Psoas muscle (tissue), 8 donors: ENCODE data around the gene MBD5. TPM values are rescaled to one million over a fixed set of nuclear protein-coding genes. Genes with fewer than 3 reads are reported as not detected.

Experiments
- ATAC-seq, 4 donors: fragments of 200-7000 bp; cut with Tn5 transposase; one replicate each; pipeline ENCODE4 v1.9.1; 2020; ENCODE audit warnings: moderate library complexity in 3 of 4, mild to moderate bottlenecking in 2 of 4
- DNase-seq, 2 donors: peaks; one replicate each; pipeline ENCODE4 v3.0.0-alpha.2; 2020
- H3K27ac ChIP-seq: fragments of 200-600 bp; one replicate; pipeline ENCODE4 v1.8.0; 2022
- H3K27me3 ChIP-seq, 3 donors: fragments of 200-600 bp in 1 of 3; one replicate each; pipeline versions ENCODE4 v1.6.1 to v1.8.0; 2013 to 2022; ENCODE audit warnings: low read length in 2 of 3, mild to moderate bottlenecking in 2 of 3, moderate library complexity in 1 of 3; ENCODE audit not compliant: insufficient read depth in 3 of 3
- H3K36me3 ChIP-seq, 2 donors: fragments of 200-600 bp in 1 of 2; one replicate each; pipeline versions ENCODE4 v1.6.1 to v1.8.0; 2013 to 2022; ENCODE audit warnings: low read depth in 1 of 2, mild to moderate bottlenecking in 1 of 2, moderate library complexity in 1 of 2; ENCODE audit not compliant: insufficient read depth in 1 of 2
- H3K4me1 ChIP-seq: fragments of 200-600 bp; one replicate; pipeline ENCODE4 v1.8.0; 2022
- H3K4me3 ChIP-seq: fragments of 200-600 bp; one replicate; pipeline ENCODE4 v1.8.0; 2022; ENCODE audit warnings: mild to moderate bottlenecking
- H3K9me3 ChIP-seq: fragments of 200-600 bp; one replicate; pipeline ENCODE4 v1.8.0; 2022
- CTCF ChIP-seq: fragments of 200-600 bp; IDR thresholded peaks from one replicate; pipeline ENCODE4 v1.8.0; 2022; ENCODE audit warnings: antibody characterized with exemption
- WGBS, 3 donors: extraction: QIAGEN DNeasy Blood & Tissue Kit; methylation state at CpG; one replicate each; pipeline versions ENCODE4 v1.1.6 to v1.1.7; 2013; 5-methylcytosine and 5-hydroxymethylcytosine counted together
- intact Hi-C, 2 donors: fragments of 100-400 bp; cut with DNase I; formaldehyde crosslinking; loops; one replicate each; pipeline versions ENCODE4 v1.11.0 to v1.14.2; 2022
- polyA plus RNA-seq, 3 donors: library from polyadenylated mRNA; stranded (reverse); fragments of 200-250 nt; gene quantifications; one replicate each; pipeline ENCODE4 v1.2.3, GENCODE V29; 2013
- total RNA-seq, 4 donors: library from RNA; stranded (reverse); fragmentation: NEBNext Ultra II Directional in 2 of 4; extraction: Animal tissue kit (Norgen Biotek cat#: 25700) in 2 of 4; gene quantifications; one replicate each; pipeline versions ENCODE4 v1.2.1 to v1.2.4, GENCODE V29; 2021 to 2023
- donor health status: healthy with polysubstance abuse.
- donor health status: DM: no; HTN: no; CAD: no; lungs with moderate emphysema.
- donor health status: Bipolar disorder and iron deficiency.
- donor health status: healthy.
- donor health status: DM: yes; HTN: yes; CAD: no.
- donor health status: DM: no; HTN: no; CAD: no.
- donor health status: DM: no; HTN: no; CAD: no.
- donor health status: DM: yes; HTN: yes; CAD: no.

Gene MBD5
- total and polyA plus RNA-seq, 7 donors = 3.2 to 36.5 (median 17.5) TPM

GRCh38 chr2:148022351-148022750, 1.5 kb downstream of the MBD5 start:
- 17 to 23% (median 17%) methylated on average over 1 of the region's 1 CpG for whole genome bisulfite sequencing, 3 donors
- ATAC-seq (no peak), DNase-seq (no peak)
- Histone ChIP-seq H3K9me3 (no peaks in the 10 kb centered on the region), H3K4me1 (peaks cover 47% of the 10 kb centered on the region), H3K27me3 (no peaks in the 10 kb centered on the region), H3K4me3 (peak overlapping the region; percentile 76), H3K27ac (peak overlapping the region; percentile 89), H3K36me3 (peaks cover 0 to 4% of the 10 kb centered on the region in 2 donors)
- TF ChIP-seq CTCF = no peak
- intact Hi-C loops = no loop called here

- H3K27me3 ChIP-seq = no peaks in the 10 kb centered on the region
- intact Hi-C loops = no loop called here
- peak overlapping the region; percentile 76 for H3K4me3 ChIP-seq
- DNase-seq (no peak), ATAC-seq (no peak)
- H3K4me1 ChIP-seq = peaks cover 49% of the 10 kb centered on the region
- no peak overlapping the region for H3K27ac ChIP-seq
- peaks cover 0 to 4% of the 10 kb centered on the region in 2 donors for H3K36me3 ChIP-seq
- 87 to 95% (median 92%) methylated on average over 2 of the region's 2 CpGs for WGBS, 3 donors
- H3K9me3 ChIP-seq = no peaks in the 10 kb centered on the region
- TF ChIP-seq CTCF = no peak
These were observed 2.0 kb downstream of the MBD5 start for GRCh38 chr2:148022882-148023281.

- Histone ChIP-seq H3K27me3 (no peaks in the 10 kb centered on the region), H3K36me3 (peaks cover 0 to 4% of the 10 kb centered on the region in 2 donors), H3K27ac (no peak overlapping the region), H3K9me3 (no peaks in the 10 kb centered on the region), H3K4me1 (peaks cover 54% of the 10 kb centered on the region), H3K4me3 (no peak overlapping the region)
- no peak for DNase-seq
- intact Hi-C loops = no loop called here
- no peak for TF ChIP-seq CTCF
- ATAC-seq = no peak
These were observed 3.0 kb downstream of the MBD5 start for GRCh38 chr2:148023861-148024260.

- ATAC-seq (peak in 3 of 4 donors; percentile 36 to 60 (median 47)), DNase-seq (no peak)
- WGBS, 3 donors = 42 to 71% (median 57%) methylated on average over 2 of the region's 2 CpGs
- Histone ChIP-seq H3K27me3 (no peaks in the 10 kb centered on the region), H3K4me1 (peaks cover 49% of the 10 kb centered on the region), H3K27ac (no peak overlapping the region), H3K4me3 (no peak overlapping the region), H3K36me3 (peaks cover 0 to 4% of the 10 kb centered on the region in 2 donors), H3K9me3 (no peaks in the 10 kb centered on the region)
- TF ChIP-seq CTCF = no peak
- intact Hi-C loops = no loop called here
These were observed 5.7 kb downstream of the MBD5 start for GRCh38 chr2:148026573-148026972.

GRCh38 chr2:148027822-148028221, 6.9 kb downstream of the MBD5 start:
- Histone ChIP-seq H3K27ac (no peak overlapping the region), H3K9me3 (no peaks in the 10 kb centered on the region), H3K36me3 (peaks cover 0 to 4% of the 10 kb centered on the region in 2 donors), H3K4me3 (no peak overlapping the region), H3K27me3 (no peaks in the 10 kb centered on the region), H3K4me1 (peaks cover 44% of the 10 kb centered on the region)
- 97 to 98% (median 98%) methylated on average over 1 of the region's 1 CpG for WGBS, 3 donors
- TF ChIP-seq CTCF = no peak
- ATAC-seq (no peak), DNase-seq (no peak)
- intact Hi-C loops = no loop called here
